GM12875 (cell line): Measurements from ENCODE around the gene PC.

ENCODE experiments used
- H3K4me3 ChIP-seq: one replicate; pipeline ENCODE4 v1.5.1; 2011; ENCODE audit warnings: low read depth, low read length, control low read depth
- CTCF ChIP-seq: IDR thresholded peaks from 2 replicates; pipeline ENCODE4 v1.5.1; 2011; ENCODE audit warnings: low read depth, mild to moderate bottlenecking, control low read depth, inconsistent platforms, low read length, moderate library complexity, borderline replicate concordance; ENCODE audit not compliant: insufficient read depth

Gene PC

GRCh38 chr11:66976925-66977324 lies 18.7 kb upstream of the PC start:
- no peak overlapping the region for H3K4me3 ChIP-seq
- TF ChIP-seq CTCF, result no peak

DNA sequence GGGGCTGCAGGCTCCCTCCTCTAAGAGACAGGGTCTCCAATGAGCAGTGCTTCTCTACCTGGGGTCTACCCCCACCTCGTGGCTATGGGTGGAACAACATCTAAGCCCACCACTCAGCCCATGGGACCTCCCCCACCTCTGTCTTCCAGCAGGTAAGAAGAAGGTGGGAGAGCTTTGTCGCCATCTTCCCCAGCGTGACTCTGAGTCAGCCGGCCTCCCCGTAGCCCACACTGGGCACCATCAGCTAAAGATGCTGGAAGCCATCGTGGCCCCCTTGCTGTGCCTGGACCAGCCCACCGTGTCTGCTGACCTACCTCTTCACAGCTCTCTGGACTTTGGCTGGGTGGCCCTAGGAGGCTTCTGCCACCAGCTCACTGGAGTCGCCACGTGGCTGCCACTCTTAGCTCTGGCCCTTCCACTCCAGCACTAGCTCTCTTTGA lies 17.9 kb upstream of the PC start:
- TF ChIP-seq CTCF, result peak; percentile 68
- no peak overlapping the region for H3K4me3 ChIP-seq

DNA sequence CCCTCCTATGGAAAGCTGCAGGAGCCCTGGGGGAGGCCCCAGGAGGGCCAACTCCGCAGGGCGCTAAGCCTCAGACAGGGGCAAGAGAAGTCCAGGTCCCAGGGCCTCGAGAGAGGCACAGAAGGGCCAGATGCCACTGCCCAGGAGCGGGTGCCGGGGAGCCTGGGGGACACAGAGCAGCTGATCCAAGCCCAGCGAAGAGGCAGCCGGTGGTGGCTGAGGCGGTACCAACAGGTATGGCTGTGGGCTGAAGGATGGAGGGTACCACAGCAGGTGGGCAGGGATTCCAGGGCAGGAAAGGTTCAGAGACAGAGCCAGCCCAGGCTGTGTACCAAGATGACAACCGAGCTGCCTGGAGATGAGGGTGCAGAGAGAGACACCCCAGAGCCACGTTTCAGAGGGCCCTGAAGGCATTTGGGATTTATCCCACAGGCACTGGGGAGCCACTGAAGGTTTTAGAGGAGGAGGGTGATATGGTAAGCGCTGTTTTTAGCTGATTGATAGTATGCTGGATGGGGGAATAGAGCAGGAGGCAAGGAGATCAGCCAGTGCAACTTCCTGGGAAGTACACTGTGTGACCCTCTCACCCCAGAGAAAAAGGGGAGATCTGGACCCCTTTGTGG lies 17.3 kb upstream of the PC start:
- TF ChIP-seq CTCF, result no peak

DNA sequence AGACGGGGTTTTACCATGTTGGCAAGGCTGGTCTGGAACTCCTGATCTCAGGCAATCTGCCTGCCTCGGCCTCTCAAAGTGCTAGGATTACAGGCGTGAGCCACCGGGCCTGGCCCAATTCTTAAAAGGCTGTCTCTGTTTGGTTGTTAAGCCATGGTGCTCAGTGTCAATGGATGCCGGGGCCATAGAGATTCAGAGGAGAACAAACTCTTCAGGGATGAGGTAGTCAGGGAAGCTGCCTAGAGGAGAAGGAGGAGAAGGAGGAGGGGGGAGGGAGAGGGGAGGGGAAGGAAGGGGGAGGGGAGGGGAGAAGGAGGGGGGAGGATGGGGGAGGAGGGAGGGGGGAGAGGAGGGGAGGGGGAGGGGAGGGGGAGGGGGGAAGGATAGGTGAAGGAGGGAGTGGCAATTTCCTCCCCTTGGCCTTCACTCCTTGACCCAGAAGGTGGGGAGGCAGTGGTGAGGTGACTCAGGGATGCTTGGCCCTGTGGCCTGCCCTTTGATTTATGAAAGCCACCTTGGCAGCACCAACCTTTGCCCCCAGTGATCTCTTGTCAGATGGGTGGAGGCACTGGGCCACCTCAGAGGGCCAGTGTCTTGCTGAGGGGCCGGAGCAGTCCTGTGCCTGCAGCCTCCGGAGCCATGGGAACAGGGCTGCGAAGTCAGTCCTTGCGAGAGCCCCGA lies 16.7 kb upstream of the PC start, which contains the start of gene C11orf86:
TSS of gene C11orf86 (plus strand) at position 581 of the 681 bp plus-strand sequence. CDS start at position 640, 59 bp downstream.
- TF ChIP-seq CTCF, result no peak
- H3K4me3 ChIP-seq, result no peak within 1 kb of the TSS

More for the DNA sequence above, 17.3 kb upstream of the PC start:
- no peak overlapping the region for H3K4me3 ChIP-seq

DNA sequence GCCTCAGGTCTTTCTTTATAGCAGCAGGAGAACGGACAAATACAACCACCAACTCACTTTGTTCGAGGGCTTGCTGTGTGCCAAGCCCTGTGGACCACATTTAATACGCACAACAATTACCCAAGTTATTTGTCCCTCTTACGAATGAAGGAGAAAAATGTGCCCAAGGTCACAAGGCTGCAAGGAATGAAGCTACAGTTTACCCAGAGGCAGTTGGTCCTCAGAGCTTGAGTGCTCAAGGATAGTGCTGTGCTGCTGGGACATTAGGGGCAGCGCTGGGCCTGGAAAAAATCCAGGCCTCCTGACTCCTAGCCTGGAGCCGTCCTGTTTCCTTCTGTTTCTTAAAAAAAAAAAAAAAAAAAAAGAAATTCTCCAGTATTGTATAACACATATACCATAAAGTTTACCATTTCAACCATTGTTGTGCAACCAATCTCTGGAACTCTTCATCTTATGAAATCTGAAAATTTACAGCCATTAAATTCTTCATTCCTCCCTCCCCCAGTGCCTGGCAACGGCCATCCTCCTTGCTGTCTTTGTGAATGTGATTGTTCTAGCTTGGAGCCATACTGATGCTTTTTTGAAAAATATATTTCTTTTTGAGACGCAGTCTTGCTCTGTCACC lies 15.9 kb upstream of the PC start:
- H3K4me3 ChIP-seq, result no peak overlapping the region
- no peak for TF ChIP-seq CTCF

GRCh38 chr11:66971488-66971887 lies 13.3 kb upstream of the PC start:
- TF ChIP-seq CTCF, result no peak
- H3K4me3 ChIP-seq, result no peak overlapping the region

- no peak overlapping the region for H3K4me3 ChIP-seq
- TF ChIP-seq CTCF, result no peak
Measured at GRCh38 chr11:66970807-66971442, 12.7 kb upstream of the PC start.
